ENCODE results near the gene KIAA1217. TPM values are rescaled to one million over a fixed set of nuclear protein-coding genes. Genes with fewer than 3 reads are reported as not detected.
"Not testable (repeated sequence)": the region's sequence is repeated elsewhere in the genome, so short reads cannot be mapped to it uniquely, and the experiment has no call there.

KIAA1217 gene
- total RNA-seq, 1 donor from 2014 or later: 54.3 TPM

DNA sequence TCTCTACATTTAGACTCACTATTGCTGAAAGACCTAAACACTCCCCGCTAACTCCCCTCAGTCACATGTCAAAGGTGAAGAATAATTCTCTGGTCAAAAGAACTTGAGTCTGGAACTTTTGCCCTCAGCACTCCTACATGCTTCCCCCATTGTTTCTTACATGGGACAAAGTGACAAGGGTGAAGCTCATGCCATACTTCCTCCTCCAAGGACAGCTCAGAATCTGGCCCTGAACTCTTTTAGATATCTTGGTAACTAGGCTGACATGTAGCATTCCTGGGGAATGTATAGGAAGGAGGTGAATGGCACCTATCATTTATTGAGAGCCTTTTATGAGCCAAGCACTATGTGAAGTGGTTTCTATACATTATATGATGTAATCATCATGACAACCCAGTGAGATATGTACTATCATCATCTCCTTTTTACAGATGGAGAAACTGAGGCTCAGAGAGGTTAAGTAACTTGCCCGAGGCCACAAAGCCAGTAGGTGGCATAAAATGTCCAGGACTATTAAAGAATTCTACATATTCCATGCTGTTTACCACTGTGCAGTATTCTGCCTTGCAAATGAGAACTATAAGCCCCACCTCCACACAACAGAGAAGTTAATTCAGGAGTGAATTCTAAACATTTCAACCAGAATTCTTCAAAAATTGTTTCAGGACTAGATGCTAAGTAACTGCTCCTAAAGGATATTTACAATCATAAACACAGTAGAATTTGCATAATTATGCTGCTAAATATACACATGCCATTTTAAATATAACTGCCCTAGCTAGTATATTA, 268.2 kb downstream of the KIAA1217 start:
- Histone ChIP-seq H3K36me3 (peaks cover 0 to 10% of the 10 kb centered on the region in 2 donors), H3K27ac (no peak overlapping the region), H3K27me3 (no peaks in the 10 kb centered on the region), H3K4me1 (no peaks in the 10 kb centered on the region), H3K9me3 (no peaks in the 10 kb centered on the region), H3K4me3 (no peak overlapping the region)
- intact Hi-C loops (cut with DNase I): no loop called here
- TF ChIP-seq, protein P1, sequence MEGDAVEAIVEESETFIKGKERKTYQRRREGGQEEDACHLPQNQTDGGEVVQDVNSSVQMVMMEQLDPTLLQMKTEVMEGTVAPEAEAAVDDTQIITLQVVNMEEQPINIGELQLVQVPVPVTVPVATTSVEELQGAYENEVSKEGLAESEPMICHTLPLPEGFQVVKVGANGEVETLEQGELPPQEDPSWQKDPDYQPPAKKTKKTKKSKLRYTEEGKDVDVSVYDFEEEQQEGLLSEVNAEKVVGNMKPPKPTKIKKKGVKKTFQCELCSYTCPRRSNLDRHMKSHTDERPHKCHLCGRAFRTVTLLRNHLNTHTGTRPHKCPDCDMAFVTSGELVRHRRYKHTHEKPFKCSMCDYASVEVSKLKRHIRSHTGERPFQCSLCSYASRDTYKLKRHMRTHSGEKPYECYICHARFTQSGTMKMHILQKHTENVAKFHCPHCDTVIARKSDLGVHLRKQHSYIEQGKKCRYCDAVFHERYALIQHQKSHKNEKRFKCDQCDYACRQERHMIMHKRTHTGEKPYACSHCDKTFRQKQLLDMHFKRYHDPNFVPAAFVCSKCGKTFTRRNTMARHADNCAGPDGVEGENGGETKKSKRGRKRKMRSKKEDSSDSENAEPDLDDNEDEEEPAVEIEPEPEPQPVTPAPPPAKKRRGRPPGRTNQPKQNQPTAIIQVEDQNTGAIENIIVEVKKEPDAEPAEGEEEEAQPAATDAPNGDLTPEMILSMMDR (IDR thresholded peaks at IDR 0.05): no peak
- TF ChIP-seq POLR2A (IDR thresholded peaks at IDR 0.05): no peak
- no peak for TF ChIP-seq POLR2AphosphoS5 (IDR thresholded peaks at IDR 0.05; ENCODE audit: insufficient read depth in 1 of 2, low read depth in 1 of 2)
- DNase-seq (ENCODE audit: extremely low spot score in 2 of 2): no peak

DNA sequence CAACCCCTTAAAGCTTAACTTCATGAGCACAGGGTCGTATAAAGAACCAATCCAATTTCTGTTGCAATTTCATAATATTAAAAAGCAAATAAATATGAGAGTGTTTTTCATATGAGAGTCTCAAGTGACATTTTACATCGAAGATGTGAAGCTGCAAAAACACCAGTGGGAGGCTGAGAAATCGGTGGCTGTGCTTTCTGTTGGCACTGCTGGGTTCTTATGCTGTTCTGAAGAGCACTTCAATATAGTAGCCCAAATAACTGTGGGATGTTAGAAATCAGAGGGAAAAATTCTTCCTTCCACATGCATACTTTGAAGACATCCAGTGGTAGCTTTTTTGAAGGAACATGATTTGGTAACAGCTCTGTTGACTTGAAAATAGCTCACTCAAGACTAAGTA, 269.0 kb downstream of the KIAA1217 start:
- peaks cover 0 to 10% of the 10 kb centered on the region in 2 donors for H3K36me3 ChIP-seq
- H3K27ac ChIP-seq: no peak overlapping the region
- H3K27me3 ChIP-seq: no peaks in the 10 kb centered on the region
- H3K4me3 ChIP-seq: no peak overlapping the region
- TF ChIP-seq POLR2A (IDR thresholded peaks at IDR 0.05) (no peak), POLR2AphosphoS5 (IDR thresholded peaks at IDR 0.05; ENCODE audit: insufficient read depth in 1 of 2, low read depth in 1 of 2) (no peak)
- TF ChIP-seq, protein P1 (IDR thresholded peaks at IDR 0.05): no peak
- peaks cover under 1% of the 10 kb centered on the region for H3K4me1 ChIP-seq
- intact Hi-C loops (cut with DNase I): no loop called here
- no peaks in the 10 kb centered on the region for H3K9me3 ChIP-seq
- DNase-seq (ENCODE audit: extremely low spot score in 2 of 2): no peak

DNA sequence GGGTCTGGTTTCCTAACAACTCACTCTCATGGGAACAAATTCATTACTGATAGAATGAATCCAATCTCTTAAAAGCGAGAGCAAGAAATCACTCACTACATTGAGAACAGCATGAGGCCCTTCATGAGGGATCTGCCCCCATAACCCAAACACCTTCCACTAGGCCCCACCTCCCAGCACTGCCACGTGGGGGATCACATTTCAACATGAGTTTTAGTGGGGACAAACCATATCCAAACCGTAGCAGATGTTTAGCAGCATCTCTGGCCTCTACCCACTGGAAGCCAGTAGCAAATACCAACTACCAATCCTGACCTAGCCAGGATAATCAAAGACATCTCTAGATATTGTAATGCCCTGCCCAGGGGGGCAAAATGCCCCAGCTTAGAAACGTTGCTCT, 270.9 kb downstream of the KIAA1217 start:
- no peak for DNase-seq (ENCODE audit: extremely low spot score in 2 of 2)
- no peak overlapping the region for H3K27ac ChIP-seq

DNA sequence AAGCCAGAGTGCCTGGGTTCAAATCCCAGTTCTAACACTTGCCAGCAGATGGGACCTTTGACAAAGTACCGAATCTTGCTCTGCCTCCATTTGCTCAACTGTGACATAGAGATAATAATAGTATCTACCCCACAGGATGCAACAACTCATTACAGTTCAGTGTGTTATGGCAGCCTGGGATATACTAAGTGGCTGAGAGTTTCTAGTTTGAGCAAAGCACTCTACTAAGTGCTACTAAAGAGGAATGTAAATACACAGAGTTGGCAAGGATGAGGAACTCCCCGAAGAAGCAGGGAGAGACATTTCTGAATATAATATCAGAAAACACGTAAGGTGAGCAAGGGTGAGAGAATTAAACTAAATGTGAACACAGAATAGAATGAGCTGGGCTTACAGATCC, 271.5 kb downstream of the KIAA1217 start:
- H3K4me3 ChIP-seq: no peak overlapping the region
- H3K4me1 ChIP-seq: peaks cover 19% of the 10 kb centered on the region
- intact Hi-C loops (cut with DNase I): no loop called here
- no peak overlapping the region for H3K27ac ChIP-seq
- H3K27me3 ChIP-seq: no peaks in the 10 kb centered on the region
- H3K36me3 ChIP-seq: no peaks in the 10 kb centered on the region
- DNase-seq (ENCODE audit: extremely low spot score in 2 of 2): no peak
- H3K9me3 ChIP-seq: no peaks in the 10 kb centered on the region
- TF ChIP-seq, protein P1 (IDR thresholded peaks at IDR 0.05): no peak

More for the DNA sequence above, 270.9 kb downstream of the KIAA1217 start:
- peaks cover 13% of the 10 kb centered on the region for H3K4me1 ChIP-seq
- no peaks in the 10 kb centered on the region for H3K9me3 ChIP-seq
- H3K4me3 ChIP-seq: no peak overlapping the region
- H3K36me3 ChIP-seq: no peaks in the 10 kb centered on the region
- H3K27me3 ChIP-seq: no peaks in the 10 kb centered on the region
- TF ChIP-seq, protein P1 (IDR thresholded peaks at IDR 0.05): no peak
- TF ChIP-seq POLR2A (IDR thresholded peaks at IDR 0.05) (no peak), POLR2AphosphoS5 (IDR thresholded peaks at IDR 0.05; ENCODE audit: insufficient read depth in 1 of 2, low read depth in 1 of 2) (no peak)
- intact Hi-C loops (cut with DNase I): no loop called here

DNA sequence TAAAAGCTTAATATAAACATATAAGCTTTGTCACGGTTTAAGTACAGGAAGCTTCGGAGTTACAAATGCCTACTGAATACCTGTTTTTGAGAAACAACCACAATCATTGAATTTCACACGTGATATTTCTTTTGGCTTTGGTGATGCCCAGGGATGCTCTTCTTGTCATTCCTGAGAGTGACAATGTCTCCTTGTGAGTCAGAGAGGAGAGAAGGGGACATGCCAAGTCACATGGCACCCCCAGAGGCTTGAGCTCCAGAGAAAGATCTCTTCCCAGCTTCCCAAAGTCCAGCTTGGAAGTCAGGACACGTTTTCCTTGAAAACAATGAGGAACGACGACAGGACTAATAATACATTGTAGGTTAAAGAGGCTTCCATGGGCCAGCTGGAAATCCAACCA, 272.3 kb downstream of the KIAA1217 start:
- no peak overlapping the region for H3K27ac ChIP-seq
- DNase-seq (ENCODE audit: extremely low spot score in 2 of 2): no peak

DNA sequence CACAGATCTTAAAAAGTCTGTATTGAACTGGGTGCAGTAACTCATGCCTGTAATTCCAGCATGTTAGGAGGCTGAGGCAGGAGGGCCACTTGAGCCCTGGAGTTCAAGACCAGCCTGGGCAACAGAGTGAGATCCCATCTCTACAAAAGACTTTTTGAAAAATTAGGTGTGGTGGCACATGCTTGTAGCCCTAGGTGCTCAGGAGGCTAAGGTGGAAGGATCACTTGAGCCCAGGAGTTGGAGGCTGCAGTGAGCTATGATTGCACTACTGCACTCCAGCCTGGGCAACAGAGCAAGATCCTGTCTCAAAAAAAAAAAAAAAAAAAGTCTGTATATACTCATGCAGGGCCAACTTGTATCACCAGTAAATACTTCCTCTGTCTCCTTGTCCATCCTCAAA, 273.8 kb downstream of the KIAA1217 start:
- H3K4me3 ChIP-seq; DNase-seq (ENCODE audit: extremely low spot score in 2 of 2); H3K27me3 ChIP-seq; H3K9me3 ChIP-seq; intact Hi-C loops (cut with DNase I); H3K36me3 ChIP-seq: not testable (repeated sequence)
- Histone ChIP-seq H3K27ac (peak overlapping the region; percentile 30), H3K4me1 (peaks cover 20% of the 10 kb centered on the region)

More for the DNA sequence above, 272.3 kb downstream of the KIAA1217 start:
- intact Hi-C loops (cut with DNase I): no loop called here
- Histone ChIP-seq H3K4me3 (no peak overlapping the region), H3K9me3 (no peaks in the 10 kb centered on the region), H3K36me3 (no peaks in the 10 kb centered on the region), H3K4me1 (peaks cover 20% of the 10 kb centered on the region), H3K27me3 (no peaks in the 10 kb centered on the region)
- TF ChIP-seq POLR2AphosphoS5 (IDR thresholded peaks at IDR 0.05; ENCODE audit: insufficient read depth in 1 of 2, low read depth in 1 of 2): no peak
- TF ChIP-seq, protein P1 (IDR thresholded peaks at IDR 0.05): no peak
